HG03139 (cell line): ENCODE data around the gene CDK10.
"Not testable (repeated sequence)": the region's sequence is repeated elsewhere in the genome, so short reads cannot be mapped to it uniquely, and the experiment has no call there.

Experiments used
- ATAC-seq: cut with Tn5 transposase; IDR thresholded peaks from one replicate; pipeline ENCODE4 v1.9.1; 2021; ENCODE audit not compliant: unreplicated experiment

The CDK10 gene

GRCh38 chr16:89695086-89695874 is 8.8 kb downstream of the CDK10 start:
- no peak for ATAC-seq

GRCh38 chr16:89695875-89696669 is 9.6 kb downstream of the CDK10 start:
- no peak for ATAC-seq

DNA sequence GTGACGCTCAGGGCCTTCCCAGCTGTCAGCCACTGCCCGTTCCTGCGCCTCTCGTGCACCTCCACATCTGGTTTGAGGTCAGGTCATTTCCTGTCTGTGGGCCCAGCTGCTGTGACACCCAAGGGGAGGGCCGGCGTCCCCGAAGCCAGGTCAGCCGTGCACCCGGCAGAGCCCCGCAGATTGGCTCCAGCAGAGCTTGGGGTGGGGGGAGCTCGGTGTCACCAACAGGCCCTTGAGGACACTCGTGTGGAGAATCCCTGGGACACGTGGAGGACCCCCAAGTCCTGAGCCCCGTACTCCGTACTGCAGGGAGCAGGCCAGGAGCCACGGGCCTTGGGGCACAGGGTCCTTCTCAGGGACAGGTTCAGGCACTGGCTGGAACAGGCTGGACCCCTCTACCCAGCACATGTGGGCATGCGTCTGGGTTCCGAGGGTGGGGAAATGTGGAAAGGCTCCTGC is 10.2 kb downstream of the CDK10 start:
- ATAC-seq: no peak

DNA sequence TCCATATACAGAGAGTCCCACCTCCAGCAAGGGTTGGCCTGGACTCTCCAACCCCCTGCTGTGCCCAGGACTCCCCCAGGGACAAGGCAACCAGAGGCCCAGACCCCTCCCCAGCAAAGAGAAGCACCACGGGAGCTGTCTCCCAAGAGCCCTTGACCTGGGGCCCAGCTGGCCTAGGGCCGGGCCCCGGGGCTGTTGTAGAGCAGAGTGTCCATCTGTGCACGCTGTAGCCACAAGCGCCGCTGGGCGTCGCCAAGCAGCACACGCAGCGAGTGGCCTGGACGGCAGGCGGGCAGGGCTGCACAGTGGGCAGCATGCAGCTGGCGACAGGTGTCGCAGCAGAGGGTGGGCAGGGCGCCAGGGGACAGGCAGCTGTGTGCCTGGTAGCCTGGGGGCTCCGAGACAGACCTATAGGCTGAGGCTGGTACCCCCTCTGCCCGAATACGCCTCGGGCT is 10.7 kb downstream of the CDK10 start:
- ATAC-seq: no peak

- no peak for ATAC-seq
Measured at GRCh38 chr16:89697616-89698331, 11.3 kb downstream of the CDK10 start.

DNA sequence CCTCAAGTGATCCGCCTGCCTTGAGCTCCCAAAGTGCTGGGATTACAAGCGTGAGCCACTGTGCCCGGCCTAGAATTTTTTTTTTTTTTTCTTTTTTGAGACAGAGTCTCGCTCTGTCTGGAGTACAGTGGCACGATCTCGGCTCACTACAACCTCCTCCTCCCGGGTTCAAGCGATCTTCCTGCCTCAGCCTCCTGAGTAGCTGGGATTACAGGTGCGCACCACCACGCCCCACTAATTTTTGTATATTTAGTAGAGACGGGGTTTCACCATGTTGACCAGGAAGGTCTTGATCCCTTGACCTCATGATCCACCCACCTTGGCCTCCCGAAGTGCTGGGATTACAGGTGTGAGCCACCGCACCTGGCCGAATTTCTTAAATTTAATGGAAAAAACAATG is 12.2 kb downstream of the CDK10 start:
- not testable (repeated sequence) for ATAC-seq

DNA sequence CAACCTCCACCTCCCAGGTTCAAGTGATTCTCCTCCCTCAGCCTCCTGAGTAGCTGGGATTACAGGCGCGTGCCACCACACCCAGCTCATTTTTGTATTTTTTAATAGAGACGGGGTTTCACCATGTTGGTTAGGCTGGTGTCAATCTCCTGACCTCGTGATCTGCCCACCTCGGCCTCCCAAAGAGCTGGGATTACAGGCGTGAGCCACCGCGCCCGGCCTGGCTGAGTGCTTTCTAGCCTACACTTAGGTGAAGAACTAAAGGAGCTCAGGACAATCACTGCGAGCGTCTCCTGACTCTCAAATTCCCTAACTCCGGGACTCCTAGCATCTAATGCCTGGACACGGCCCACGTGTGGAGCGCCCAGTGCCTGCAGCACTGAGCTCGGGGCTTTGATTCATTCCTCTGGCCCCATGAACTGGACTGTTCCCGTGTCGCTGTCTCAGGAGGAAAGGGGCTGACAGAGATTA is 13.2 kb downstream of the CDK10 start:
- ATAC-seq: not testable (repeated sequence)

DNA sequence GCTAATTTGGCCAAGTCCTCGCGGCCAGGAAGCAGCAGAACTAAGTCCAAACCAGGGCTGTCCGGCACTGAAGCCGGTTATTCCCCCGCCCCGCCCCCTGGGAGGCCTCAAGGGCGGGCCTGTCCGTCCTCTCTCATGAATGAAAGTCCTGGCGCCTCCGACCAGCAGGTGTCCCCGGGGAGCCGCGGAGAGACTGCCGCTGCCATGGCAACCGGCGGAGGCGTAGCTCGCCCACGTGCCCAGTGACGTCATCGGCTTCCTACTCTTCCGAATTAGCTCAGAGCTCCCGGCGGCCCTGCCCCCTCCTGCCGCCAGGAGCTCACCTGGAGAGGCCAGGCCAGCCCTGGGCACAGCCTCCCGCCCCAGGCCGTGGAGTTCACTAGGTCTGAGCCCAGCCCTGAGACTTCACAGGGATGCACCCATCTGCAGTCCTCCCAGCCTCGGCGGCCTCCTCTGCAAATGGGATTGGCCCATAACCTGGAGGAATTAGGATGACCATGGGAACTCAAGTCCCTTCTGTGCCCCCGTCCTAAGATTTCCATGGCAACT is 13.7 kb downstream of the CDK10 start:
- peak; percentile 42 for ATAC-seq

DNA sequence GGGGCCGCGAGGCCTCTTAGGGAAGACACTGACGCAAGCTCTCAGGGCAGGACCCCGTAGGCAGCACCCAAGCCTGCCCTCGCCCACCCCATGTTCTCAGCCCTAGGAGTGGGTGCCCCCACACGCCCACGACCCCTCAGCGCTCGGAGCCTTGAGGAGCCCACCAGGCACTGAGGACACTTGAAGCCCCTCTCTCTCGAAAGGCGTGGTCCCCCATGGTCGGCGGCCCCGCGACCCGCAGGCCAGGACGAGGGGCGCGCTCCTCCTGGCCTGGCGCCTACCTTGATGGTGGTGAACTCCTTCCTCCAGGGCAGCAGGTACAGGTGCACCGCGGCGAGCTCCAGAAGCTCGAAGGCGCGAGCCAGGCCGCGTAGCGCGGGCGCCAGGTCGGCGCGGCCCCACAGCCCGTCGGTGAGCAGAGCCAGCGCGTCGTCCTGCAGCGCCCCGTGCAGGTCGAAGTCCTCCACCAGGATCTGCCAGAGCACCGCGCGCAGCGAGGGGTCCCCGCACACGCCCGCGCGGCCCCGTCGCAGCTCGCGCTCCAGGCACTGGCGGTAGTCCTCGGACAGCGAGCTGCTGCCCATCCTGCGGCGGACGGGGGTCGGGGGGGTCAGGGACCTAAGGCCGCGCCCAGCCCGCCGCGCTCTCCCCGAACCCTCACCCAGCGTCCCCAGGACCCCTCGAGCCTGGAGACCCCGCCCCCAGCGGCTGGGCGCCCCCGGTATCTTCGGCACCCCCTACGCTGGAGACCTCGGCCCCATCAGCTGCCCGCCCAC is 14.3 kb downstream of the CDK10 start:
- ATAC-seq: peak; percentile 17

- ATAC-seq: peak; percentile 63
Measured at GRCh38 chr16:89701425-89702406, 15.2 kb downstream of the CDK10 start, which contains the start of gene SPATA2L. Gene SPATA2L (minus strand): TSS chr16:89701705. CDS start chr16:89701232, 473 bp downstream.

GRCh38 chr16:89704281-89704680 is 17.8 kb downstream of the CDK10 start:
- no peak for ATAC-seq

DNA sequence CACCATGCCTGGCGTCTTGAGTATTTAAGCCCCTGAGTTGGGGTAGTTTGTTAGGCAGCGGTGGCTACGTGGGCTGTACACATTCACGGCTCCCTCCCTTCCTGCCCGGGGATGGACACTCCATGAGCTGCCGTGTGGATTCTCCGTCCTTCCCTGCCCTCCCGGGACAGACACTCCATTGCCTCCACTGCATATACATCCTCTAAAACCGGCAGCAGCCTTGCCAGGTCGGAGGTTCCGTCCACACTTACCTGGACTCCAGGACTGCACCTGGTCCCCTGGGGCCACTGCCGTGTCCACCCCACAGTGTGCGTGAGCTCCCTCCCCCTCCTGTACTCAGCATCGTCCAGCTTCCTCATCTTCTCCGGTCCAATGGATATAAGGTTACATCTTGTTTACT is 18.5 kb downstream of the CDK10 start:
- no peak for ATAC-seq

DNA sequence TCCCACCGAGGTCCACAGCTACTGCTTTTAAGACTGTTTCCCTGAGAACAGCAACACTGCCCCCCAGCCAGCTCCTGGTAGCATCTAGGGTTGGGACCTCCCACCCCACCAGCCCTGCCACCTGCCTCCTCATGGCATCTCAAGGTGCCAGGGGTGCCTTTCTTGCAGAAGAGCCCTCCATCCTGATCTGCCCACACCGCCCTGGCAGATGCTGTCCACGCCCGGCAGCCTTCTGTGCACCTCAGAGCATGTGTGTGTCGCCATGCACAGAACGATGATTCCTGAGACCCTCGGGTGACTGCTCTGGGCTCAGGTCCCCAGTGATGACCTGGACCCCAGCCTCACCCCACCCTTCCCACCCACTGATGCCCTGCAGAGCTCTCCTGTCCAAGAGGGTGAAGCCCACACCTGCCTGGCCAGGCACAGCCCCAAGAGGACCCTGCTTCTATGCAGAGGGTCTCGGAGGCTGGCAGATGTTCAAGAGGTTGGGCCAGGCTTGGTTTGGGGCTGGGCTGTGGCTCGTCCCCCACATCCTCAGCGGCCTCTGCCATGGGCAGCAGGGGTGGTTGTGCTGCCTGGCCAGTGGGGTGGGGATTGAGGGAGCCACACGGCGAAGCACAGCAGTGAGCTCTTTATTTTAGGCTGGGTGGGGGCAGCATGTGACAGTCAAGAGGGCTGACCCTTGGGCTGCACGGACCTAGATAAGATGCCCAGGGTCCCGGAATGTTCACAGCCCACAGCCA is 20.2 kb downstream of the CDK10 start:
- ATAC-seq: no peak

DNA sequence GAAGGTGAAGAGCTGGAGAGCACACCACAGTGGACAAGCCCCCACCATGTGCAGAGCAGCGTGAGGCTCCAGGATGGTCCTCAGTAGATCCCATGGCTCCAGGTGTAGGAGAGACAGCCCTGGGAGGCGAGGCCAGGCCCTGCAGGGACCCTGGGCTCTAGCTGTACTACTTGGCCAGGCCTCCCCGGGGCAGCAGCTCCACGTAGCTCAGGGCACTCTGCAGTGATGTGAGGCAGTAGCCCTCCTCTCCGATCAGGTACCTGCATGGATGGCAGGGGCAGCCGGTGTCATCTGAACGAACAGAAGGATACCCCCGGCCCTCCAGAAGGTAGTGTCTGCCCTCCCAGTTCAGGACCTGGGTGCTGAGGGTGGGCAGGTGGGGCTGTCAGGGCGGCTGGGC is 21.2 kb downstream of the CDK10 start:
- ATAC-seq: no peak

- no peak for ATAC-seq
Measured at GRCh38 chr16:89708481-89708931, 22.0 kb downstream of the CDK10 start.

- no peak for ATAC-seq
Measured at GRCh38 chr16:89709166-89709565, 22.7 kb downstream of the CDK10 start.

DNA sequence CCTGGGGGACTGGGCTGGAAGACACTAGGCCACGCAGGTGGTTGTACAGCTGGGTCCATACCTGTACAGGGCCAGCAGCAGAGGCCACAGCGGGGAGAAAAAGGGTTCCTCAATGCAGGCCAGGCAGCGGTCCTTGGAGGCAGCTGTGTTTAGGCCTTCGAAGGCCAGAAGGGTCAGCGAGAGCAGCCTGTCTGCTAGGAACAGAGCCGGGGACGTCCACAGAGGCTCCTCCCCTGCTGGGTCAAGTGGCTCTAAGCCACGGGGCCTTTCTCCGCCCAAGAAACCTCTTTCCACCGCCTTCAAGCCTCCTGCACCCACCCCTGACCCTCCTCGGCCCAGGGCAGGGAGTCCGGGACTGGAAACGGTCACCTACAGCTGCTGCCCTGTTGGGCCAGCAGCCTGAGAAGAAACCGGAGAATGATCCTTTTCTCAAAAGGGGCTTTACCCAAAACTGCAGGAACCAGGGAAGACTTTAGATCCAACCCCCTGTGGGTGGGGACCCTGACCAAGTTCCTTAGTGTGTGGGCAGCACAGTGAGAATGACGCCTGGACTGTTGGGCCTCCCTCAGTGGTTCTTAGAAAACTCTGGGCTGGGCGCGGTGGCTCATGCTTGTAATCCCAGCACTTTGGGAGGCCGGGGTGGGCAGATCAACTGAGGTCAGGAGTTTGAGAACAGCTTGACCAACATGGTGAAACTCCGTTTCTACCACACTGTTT is 23.4 kb downstream of the CDK10 start:
- no peak for ATAC-seq
